ENCODE data around the gene RAB37. TPM values are rescaled to one million over a fixed set of nuclear protein-coding genes. Genes with fewer than 3 reads are reported as not detected.

Gene RAB37
- total and polyA plus RNA-seq, 11 donors = 0.76 to 3.6 (median 1.7) TPM

- ATAC-seq = no peak
- Histone ChIP-seq H3K4me3 (no peak overlapping the region), H3K27ac (peak overlapping the region in 3 of 12 donors; percentile 41 to 92 (median 89)), H3K4me1 (peaks cover 2 to 85% (median 38%) of the 10 kb centered on the region in 12 donors), H3K9me3 (no peaks in the 10 kb centered on the region), H3K27me3 (peaks cover 0 to 4% (median 0%) of the 10 kb centered on the region in 9 donors), H3K36me3 (no peaks in the 10 kb centered on the region)
- TF ChIP-seq, protein P1, sequence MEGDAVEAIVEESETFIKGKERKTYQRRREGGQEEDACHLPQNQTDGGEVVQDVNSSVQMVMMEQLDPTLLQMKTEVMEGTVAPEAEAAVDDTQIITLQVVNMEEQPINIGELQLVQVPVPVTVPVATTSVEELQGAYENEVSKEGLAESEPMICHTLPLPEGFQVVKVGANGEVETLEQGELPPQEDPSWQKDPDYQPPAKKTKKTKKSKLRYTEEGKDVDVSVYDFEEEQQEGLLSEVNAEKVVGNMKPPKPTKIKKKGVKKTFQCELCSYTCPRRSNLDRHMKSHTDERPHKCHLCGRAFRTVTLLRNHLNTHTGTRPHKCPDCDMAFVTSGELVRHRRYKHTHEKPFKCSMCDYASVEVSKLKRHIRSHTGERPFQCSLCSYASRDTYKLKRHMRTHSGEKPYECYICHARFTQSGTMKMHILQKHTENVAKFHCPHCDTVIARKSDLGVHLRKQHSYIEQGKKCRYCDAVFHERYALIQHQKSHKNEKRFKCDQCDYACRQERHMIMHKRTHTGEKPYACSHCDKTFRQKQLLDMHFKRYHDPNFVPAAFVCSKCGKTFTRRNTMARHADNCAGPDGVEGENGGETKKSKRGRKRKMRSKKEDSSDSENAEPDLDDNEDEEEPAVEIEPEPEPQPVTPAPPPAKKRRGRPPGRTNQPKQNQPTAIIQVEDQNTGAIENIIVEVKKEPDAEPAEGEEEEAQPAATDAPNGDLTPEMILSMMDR (IDR thresholded peaks at IDR 0.05) = no peak
- no peak for TF ChIP-seq POLR2A (IDR thresholded peaks at IDR 0.05)
- no peak for DNase-seq
- intact Hi-C loops (cut with DNase I) = loop anchor here in 2 of 10 donors (2.0 to 5.0 kb wide), 2 partner anchors 36 to 118 kb away; no protein-coding TSS in a partner anchor
- WGBS, 4 donors = 83 to 87% (median 84%) methylated on average over 5 of the region's 5 CpGs
These were observed 9.3 kb downstream of the RAB37 start for GRCh38 chr17:74746376-74746775.

DNA sequence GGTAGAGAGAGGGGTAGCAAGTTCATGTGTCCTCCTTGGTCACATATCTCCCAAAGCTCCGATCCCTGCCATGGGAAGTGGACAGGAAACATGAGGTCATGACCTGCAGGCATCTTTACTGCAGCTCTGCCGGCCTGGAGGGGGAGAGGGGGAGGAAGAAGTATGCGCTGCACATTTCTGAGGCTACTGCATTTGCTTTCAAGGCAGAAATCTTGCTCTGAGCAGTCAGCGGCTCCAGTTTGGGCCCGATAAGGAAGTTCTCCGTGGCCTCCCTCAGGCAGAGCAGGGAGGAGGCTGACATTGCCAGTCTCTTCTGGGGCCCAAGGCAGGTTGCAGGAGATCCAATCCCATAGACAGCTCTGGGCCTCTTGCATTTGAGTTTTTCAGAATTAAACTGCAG is 9.9 kb downstream of the RAB37 start:
- ATAC-seq (no peak), DNase-seq (peak in 1 of 5 donors; percentile 58)
- TF ChIP-seq, protein P1 (IDR thresholded peaks at IDR 0.05) = no peak
- TF ChIP-seq POLR2A (IDR thresholded peaks at IDR 0.05) = no peak
- Histone ChIP-seq H3K9me3 (no peaks in the 10 kb centered on the region), H3K36me3 (no peaks in the 10 kb centered on the region), H3K4me1 (peaks cover 2 to 85% (median 40%) of the 10 kb centered on the region in 12 donors), H3K27ac (peak overlapping the region in 4 of 12 donors; percentile 41 to 92 (median 88)), H3K4me3 (no peak overlapping the region), H3K27me3 (peaks cover 0 to under 1% (median 0%) of the 10 kb centered on the region in 9 donors)
- intact Hi-C loops (cut with DNase I) = loop anchor here in 2 of 10 donors (2.0 to 5.0 kb wide), 2 partner anchors 35 to 118 kb away; no protein-coding TSS in a partner anchor
- 26 to 41% (median 32%) methylated on average over 6 of the region's 6 CpGs for whole genome bisulfite sequencing, 4 donors

DNA sequence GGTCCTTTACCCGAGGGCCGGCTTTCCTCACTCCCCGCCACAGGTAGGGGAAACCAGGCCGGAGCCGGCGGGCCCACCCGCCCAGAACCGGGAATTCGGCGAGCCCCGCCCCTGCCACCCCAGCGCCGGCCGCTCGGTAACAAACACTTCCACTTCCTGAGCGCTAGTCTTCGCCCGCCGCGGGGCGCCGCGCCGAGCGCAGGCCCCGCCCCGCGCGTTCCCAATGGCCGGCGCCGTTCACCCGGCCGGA is 11.1 kb downstream of the RAB37 start:
- Histone ChIP-seq H3K27ac (peak overlapping the region in 11 of 12 donors; percentile 69 to 92 (median 85)), H3K36me3 (no peaks in the 10 kb centered on the region), H3K4me1 (peaks cover 2 to 85% (median 40%) of the 10 kb centered on the region in 12 donors), H3K4me3 (peak overlapping the region; percentile 69 to 100 (median 95)), H3K27me3 (no peaks in the 10 kb centered on the region), H3K9me3 (no peaks in the 10 kb centered on the region)
- intact Hi-C loops (cut with DNase I) = loop anchor here in 3 of 10 donors (1.0 to 5.0 kb wide), 3 partner anchors 21 to 34 kb away; partner anchors contain the start of gene NAT9 (in 1 of the 3)
- TF ChIP-seq, protein P1 (IDR thresholded peaks at IDR 0.05) = peak in 4 of 12 donors; percentile 13 to 44 (median 39)
- TF ChIP-seq POLR2A (IDR thresholded peaks at IDR 0.05) = no peak
- no peak for ATAC-seq
- WGBS, 4 donors = 0 to 2% (median 0%) methylated on average over 11 to 34 of the region's 34 CpGs
- peak in 1 of 5 donors; percentile 96 for DNase-seq

- DNase-seq = peak in 4 of 5 donors; percentile 95 to 97 (median 96)
- intact Hi-C loops (cut with DNase I) = loop anchor here in 3 of 10 donors (1.0 to 5.0 kb wide), 3 partner anchors 21 to 34 kb away; partner anchors contain the start of gene NAT9 (in 1 of the 3)
- Histone ChIP-seq H3K9me3 (no peaks in the 10 kb centered on the region), H3K27ac (peak within 1 kb of the TSS in 11 of 12 donors; percentile 69 to 92 (median 85)), H3K4me1 (peaks cover 2 to 85% (median 40%) of the 10 kb centered on the region in 12 donors), H3K36me3 (no peaks in the 10 kb centered on the region), H3K4me3 (peak within 1 kb of the TSS; percentile 69 to 100 (median 95)), H3K27me3 (no peaks in the 10 kb centered on the region)
- WGBS, 4 donors = 0 to 1% (median 0%) methylated on average over 17 to 90 of the region's 90 CpGs; no CpG with 5 or more reads in 1 of the 4 donors
- peak; percentile 91 to 97 (median 96) for ATAC-seq
- TF ChIP-seq POLR2A (IDR thresholded peaks at IDR 0.05) = peak; percentile 83 to 100
- TF ChIP-seq, protein P1 (IDR thresholded peaks at IDR 0.05) = peak in 6 of 12 donors; percentile 1 to 21 (median 10)
These were observed 11.6 kb downstream of the RAB37 start, which contains the start of gene NHERF1 for GRCh38 chr17:74748529-74749278. TSS of gene NHERF1 (plus strand) at chr17:74748628. CDS start at chr17:74748847, 219 bp downstream.
